SK-N-SH (cell line): ENCODE data around the gene ACSL3. TPM values are rescaled to one million over a fixed set of nuclear protein-coding genes. Genes with fewer than 3 reads are reported as not detected.
A peak's percentile ranks its signal among the peaks of the same experiment; 100 is the strongest.

Experiments used
- CTCF ChIA-PET: fragments of 300-600, 350-600 bp; formaldehyde crosslinking; extraction: SDS; loops from one replicate; lab custom pipeline; 2021; lab: Yijun Ruan, JAX
- POLR2A ChIA-PET: fragments of 350-600 bp; sonication (Branson Sonifier 250); formaldehyde crosslinking; extraction: SDS; loops from one replicate; lab custom pipeline; 2020; ENCODE audit warnings: antibody characterized with exemption, inconsistent platforms; lab: Yijun Ruan, JAX
- DNase-seq: peaks from one replicate; pipeline ENCODE4 v3.0.0; 2012
- H2AFZ ChIP-seq: fragments of 200-600 bp; sonication (generic); 2 replicates; pipeline ENCODE4 v1.8.1; 2016; ENCODE audit warnings: antibody characterized with exemption, mild to moderate bottlenecking, low read depth
- H3F3A ChIP-seq: fragments of 200-600 bp; sonication (generic); replicated peaks from 2 replicates; pipeline ENCODE3; 2016; ENCODE audit warnings: antibody characterized with exemption, mild to moderate bottlenecking; ENCODE audit not compliant: insufficient read depth
- H3K27ac ChIP-seq, 2 experiments: fragments of 200-500 bp in 1 of 2; fragments of 200-600 bp in 1 of 2; sonication (Bioruptor generic) in 1 of 2; sonication (generic), shearing (Covaris generic) in 1 of 2; 2 replicates each; pipeline versions ENCODE4 v1.5.1 to v1.6.1; 2014 to 2016; ENCODE audit warnings: low read depth in 2 of 2, inconsistent platforms in 1 of 2, low read length in 1 of 2, mild to moderate bottlenecking in 1 of 2, mixed read lengths in 1 of 2
- H3K27me3 ChIP-seq: fragments of 200-600 bp; sonication (generic), shearing (Covaris generic); 2 replicates; pipeline ENCODE4 v1.6.1; 2016; ENCODE audit warnings: mixed run types; ENCODE audit not compliant: insufficient read depth
- H3K36me3 ChIP-seq, 2 experiments: fragments of 200-500 bp in 1 of 2; fragments of 200-600 bp in 1 of 2; sonication (Bioruptor generic) in 1 of 2; sonication (generic) in 1 of 2; replicated peaks in 1 of 2; 2 replicates each; pipeline versions ENCODE3 to v1.5.1; 2014 to 2016; ENCODE audit warnings: low read length in 1 of 2, mild to moderate bottlenecking in 1 of 2; ENCODE audit not compliant: insufficient read depth in 2 of 2, control insufficient read depth in 1 of 2
- H3K4me1 ChIP-seq, 2 experiments: fragments of 200-500 bp in 1 of 2; fragments of 200-600 bp in 1 of 2; sonication (Bioruptor generic) in 1 of 2; sonication (generic), shearing (Covaris generic) in 1 of 2; 2 replicates each; pipeline versions ENCODE4 v1.5.1 to v1.6.1; 2014 to 2016; ENCODE audit warnings: low read depth in 1 of 2, low read length in 1 of 2, mixed run types in 1 of 2; ENCODE audit not compliant: insufficient read depth in 2 of 2, control insufficient read depth in 1 of 2
- H3K4me2 ChIP-seq: fragments of 200-600 bp; sonication (generic), shearing (Covaris generic); 2 replicates; pipeline ENCODE4 v1.6.1; 2017; ENCODE audit warnings: mixed run types
- H3K4me3 ChIP-seq, 2 experiments: fragments of 200-500 bp in 1 of 2; fragments of 200-600 bp in 1 of 2; sonication (Bioruptor generic) in 1 of 2; sonication (generic), shearing (Covaris generic) in 1 of 2; 2 replicates each; pipeline versions ENCODE4 v1.5.1 to v1.8.1; 2014 to 2016; ENCODE audit warnings: low read depth in 2 of 2, inconsistent platforms in 1 of 2, low read length in 1 of 2, mild to moderate bottlenecking in 1 of 2, mixed read lengths in 1 of 2, moderate library complexity in 1 of 2
- H3K79me2 ChIP-seq: fragments of 200-600 bp; sonication (generic); 2 replicates; pipeline ENCODE4 v1.8.1; 2017; ENCODE audit warnings: mild to moderate bottlenecking; ENCODE audit not compliant: insufficient read depth
- H3K9ac ChIP-seq: fragments of 200-600 bp; sonication (generic); 2 replicates; pipeline ENCODE4 v1.6.1; 2017; ENCODE audit warnings: mixed run types
- H3K9me2 ChIP-seq: fragments of 200-600 bp; sonication (generic); 2 replicates; pipeline ENCODE4 v1.6.1; 2017; ENCODE audit warnings: mixed run types
- H3K9me3 ChIP-seq: fragments of 200-600 bp; sonication (generic); 2 replicates; pipeline ENCODE4 v1.6.1; 2017; ENCODE audit warnings: mixed run types, mild to moderate bottlenecking, moderate library complexity
- H4K20me1 ChIP-seq: fragments of 200-600 bp; sonication (generic); 2 replicates; pipeline ENCODE4 v1.6.1; 2017; ENCODE audit warnings: mild to moderate bottlenecking, mixed run types; ENCODE audit not compliant: insufficient read depth
- CHD2 ChIP-seq: fragments of 150-350 bp; IDR thresholded peaks from 2 replicates; pipeline ENCODE4 v1.6.1; 2018; ENCODE audit warnings: low read length; ENCODE audit not compliant: partially characterized antibody
- EP300 ChIP-seq, 2 experiments: IDR thresholded peaks; 2 replicates each; pipeline versions ENCODE4 v1.4.0 to v1.6.1; 2012; ENCODE audit warnings: borderline replicate concordance in 1 of 2, low read depth in 1 of 2, low read length in 1 of 2
- EZH2phosphoT487 ChIP-seq: fragments of 200-600 bp; sonication (generic); IDR thresholded peaks from 2 replicates; pipeline ENCODE4 v1.6.1; 2017; ENCODE audit warnings: low read depth, mixed run types, mild to moderate bottlenecking, antibody characterized with exemption, moderate library complexity, borderline replicate concordance
- FOSL2 ChIP-seq: IDR thresholded peaks from 2 replicates; pipeline ENCODE4 v1.4.0; 2012; ENCODE audit warnings: low read depth, mild to moderate bottlenecking, moderate library complexity, borderline replicate concordance
- FOXJ3 ChIP-seq: sonication (generic); formaldehyde crosslinking; IDR thresholded peaks from 2 replicates; pipeline ENCODE4 v1.5.1; 2020; ENCODE audit warnings: mild to moderate bottlenecking, missing genetic modification reagents
- MEF2A ChIP-seq: IDR thresholded peaks from 2 replicates; pipeline ENCODE4 v1.4.0; 2012; ENCODE audit warnings: low read depth, borderline replicate concordance
- MXI1 ChIP-seq: IDR thresholded peaks from 2 replicates; pipeline ENCODE4 v1.6.1; 2012; ENCODE audit warnings: mild to moderate bottlenecking, low read depth, low read length, improper control_type of control experiment
- NFIC ChIP-seq: IDR thresholded peaks from 2 replicates; pipeline ENCODE4 v1.4.0; 2012; ENCODE audit warnings: borderline replicate concordance
- NRF1 ChIP-seq: IDR thresholded peaks from 2 replicates; pipeline ENCODE4 v1.6.1; 2012; ENCODE audit warnings: low read depth, mild to moderate bottlenecking, low read length
- RCOR1 ChIP-seq: fragments of 150-350 bp; IDR thresholded peaks from 2 replicates; pipeline ENCODE4 v1.6.1; 2017; ENCODE audit warnings: antibody characterized with exemption, low read length
- RXRA ChIP-seq: IDR thresholded peaks from 2 replicates; pipeline ENCODE4 v1.4.0; 2012; ENCODE audit warnings: low read depth, mild to moderate bottlenecking, borderline replicate concordance
- SMC3 ChIP-seq: IDR thresholded peaks from 2 replicates; pipeline ENCODE4 v1.6.1; 2012; ENCODE audit warnings: low read depth, low read length, improper control_type of control experiment
- TEAD4 ChIP-seq: IDR thresholded peaks from 2 replicates; pipeline ENCODE4 v1.4.0; 2012; ENCODE audit warnings: mild to moderate bottlenecking, borderline replicate concordance; ENCODE audit not compliant: insufficient read depth
- YY1 ChIP-seq: IDR thresholded peaks from 2 replicates; pipeline ENCODE4 v1.4.0; 2012; ENCODE audit warnings: low read depth, mild to moderate bottlenecking
- WGBS: methylation state at CpG from one replicate; pipeline ENCODE4 v1.1.6; 2017; ENCODE audit warnings: low lambda C conversion rate; 5-methylcytosine and 5-hydroxymethylcytosine counted together
- polyA plus RNA-seq, 3 experiments: library from polyadenylated mRNA; depleted of rRNA; stranded (reverse); fragments of >200 nt; gene quantifications; 2 replicates each; pipeline ENCODE4 v1.2.3, GENCODE V29; 2012
- TF ChIP-seq, protein P1 (sequence below): fragments of 150-350 bp; IDR thresholded peaks from 2 replicates; pipeline ENCODE4 v1.6.1; 2017; ENCODE audit warnings: antibody characterized with exemption, low read length, low read depth, borderline replicate concordance
- TF ChIP-seq, protein P2 (sequence below): IDR thresholded peaks from 2 replicates; pipeline ENCODE4 v1.4.0; 2012; ENCODE audit warnings: low read depth
- TF ChIP-seq, protein P3 (sequence below): IDR thresholded peaks from 2 replicates; pipeline ENCODE4 v1.4.0; 2012; ENCODE audit warnings: low read depth, borderline replicate concordance
- TF ChIP-seq, protein P4 (sequence below): fragments of 150-350 bp; IDR thresholded peaks from 2 replicates; pipeline ENCODE4 v1.6.1; 2016; ENCODE audit warnings: mild to moderate bottlenecking, low read depth, low read length
- TF ChIP-seq, protein P5 (sequence below): IDR thresholded peaks from 2 replicates; pipeline ENCODE4 v1.6.1; 2012; ENCODE audit warnings: mild to moderate bottlenecking, low read depth, low read length, moderate library complexity

ACSL3 gene
- polyA plus RNA-seq, 1 of the 3 experiments (the other 2 are of a cell fraction): 15.7 TPM

DNA sequence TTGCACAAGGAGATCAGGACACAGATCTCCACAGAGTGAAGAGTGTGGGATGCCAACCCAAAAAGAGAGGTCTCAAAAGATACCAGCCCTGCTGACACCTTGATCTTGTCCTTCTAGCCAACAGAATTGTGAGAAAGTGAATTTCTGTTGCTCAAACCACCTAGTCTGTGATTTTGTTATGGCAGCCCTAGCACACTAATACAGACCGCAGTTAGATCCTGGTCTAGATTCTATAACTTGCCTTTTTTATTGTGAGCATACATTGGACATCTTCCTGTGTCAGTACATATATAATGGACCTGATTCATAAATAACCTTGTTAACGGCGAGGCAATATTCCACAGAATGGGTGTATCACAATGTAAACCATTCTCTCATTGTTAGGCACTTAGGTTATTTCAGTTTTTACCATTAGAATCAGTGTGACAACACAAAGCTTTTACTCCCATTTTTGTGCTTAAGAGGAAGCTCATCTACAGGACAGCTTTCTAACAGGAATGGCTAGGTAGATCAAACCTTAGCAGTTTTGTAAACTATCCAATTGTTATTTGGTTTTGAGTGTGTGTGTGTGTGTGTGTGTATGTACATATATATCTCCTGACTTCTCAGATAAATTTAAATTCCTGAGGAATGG lies 89.0 kb downstream of the ACSL3 start:
- ChIA-PET CTCF (interaction anchor here (0.6 to 3.2 kb wide), 5 partner anchors 9 to 848 kb away, joined by 3 to 10 read pairs (median 3); no protein-coding TSS in a partner anchor), POLR2A (no interaction called here)
- Histone ChIP-seq H3K4me2 (peak overlapping the region; percentile 54; the same call in 1 of the 2 replicates), H3K4me3 (no peak overlapping the region; a peak in 1 of 4 replicates), H2AFZ (peak overlapping the region; percentile 40; the same call in 1 of the 2 replicates), H3K79me2 (no peaks in the 10 kb centered on the region), H3K9ac (0 out of 2 replicates have a peak overlapping the region, but pooled peaks have one; percentile 44), H3K9me3 (no peaks in the 10 kb centered on the region), H3F3A (peaks cover 15% of the 10 kb centered on the region)
- TF ChIP-seq MEF2A (no peak), NFIC (no peak), YY1 (no peak), EZH2phosphoT487 (no peak), MXI1 (no peak), FOXJ3 (CRISPR knock-in tag) (no peak), CHD2 (no peak), RCOR1 (no peak), EP300 (IDR thresholded peaks at IDR 0.05; ENCODE audit: borderline replicate concordance in 1 of 2, low read depth in 1 of 2, low read length in 1 of 2) (no peak), FOSL2 (no peak), RXRA (no peak), NRF1 (no peak), TEAD4 (no peak), SMC3 (no peak)
- TF ChIP-seq, protein P1, sequence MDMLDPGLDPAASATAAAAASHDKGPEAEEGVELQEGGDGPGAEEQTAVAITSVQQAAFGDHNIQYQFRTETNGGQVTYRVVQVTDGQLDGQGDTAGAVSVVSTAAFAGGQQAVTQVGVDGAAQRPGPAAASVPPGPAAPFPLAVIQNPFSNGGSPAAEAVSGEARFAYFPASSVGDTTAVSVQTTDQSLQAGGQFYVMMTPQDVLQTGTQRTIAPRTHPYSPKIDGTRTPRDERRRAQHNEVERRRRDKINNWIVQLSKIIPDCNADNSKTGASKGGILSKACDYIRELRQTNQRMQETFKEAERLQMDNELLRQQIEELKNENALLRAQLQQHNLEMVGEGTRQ: no peak
- TF ChIP-seq, protein P2, sequence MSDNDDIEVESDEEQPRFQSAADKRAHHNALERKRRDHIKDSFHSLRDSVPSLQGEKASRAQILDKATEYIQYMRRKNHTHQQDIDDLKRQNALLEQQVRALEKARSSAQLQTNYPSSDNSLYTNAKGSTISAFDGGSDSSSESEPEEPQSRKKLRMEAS: no peak
- TF ChIP-seq, protein P3, sequence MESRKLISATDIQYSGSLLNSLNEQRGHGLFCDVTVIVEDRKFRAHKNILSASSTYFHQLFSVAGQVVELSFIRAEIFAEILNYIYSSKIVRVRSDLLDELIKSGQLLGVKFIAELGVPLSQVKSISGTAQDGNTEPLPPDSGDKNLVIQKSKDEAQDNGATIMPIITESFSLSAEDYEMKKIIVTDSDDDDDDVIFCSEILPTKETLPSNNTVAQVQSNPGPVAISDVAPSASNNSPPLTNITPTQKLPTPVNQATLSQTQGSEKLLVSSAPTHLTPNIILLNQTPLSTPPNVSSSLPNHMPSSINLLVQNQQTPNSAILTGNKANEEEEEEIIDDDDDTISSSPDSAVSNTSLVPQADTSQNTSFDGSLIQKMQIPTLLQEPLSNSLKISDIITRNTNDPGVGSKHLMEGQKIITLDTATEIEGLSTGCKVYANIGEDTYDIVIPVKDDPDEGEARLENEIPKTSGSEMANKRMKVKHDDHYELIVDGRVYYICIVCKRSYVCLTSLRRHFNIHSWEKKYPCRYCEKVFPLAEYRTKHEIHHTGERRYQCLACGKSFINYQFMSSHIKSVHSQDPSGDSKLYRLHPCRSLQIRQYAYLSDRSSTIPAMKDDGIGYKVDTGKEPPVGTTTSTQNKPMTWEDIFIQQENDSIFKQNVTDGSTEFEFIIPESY: no peak
- TF ChIP-seq, protein P4, sequence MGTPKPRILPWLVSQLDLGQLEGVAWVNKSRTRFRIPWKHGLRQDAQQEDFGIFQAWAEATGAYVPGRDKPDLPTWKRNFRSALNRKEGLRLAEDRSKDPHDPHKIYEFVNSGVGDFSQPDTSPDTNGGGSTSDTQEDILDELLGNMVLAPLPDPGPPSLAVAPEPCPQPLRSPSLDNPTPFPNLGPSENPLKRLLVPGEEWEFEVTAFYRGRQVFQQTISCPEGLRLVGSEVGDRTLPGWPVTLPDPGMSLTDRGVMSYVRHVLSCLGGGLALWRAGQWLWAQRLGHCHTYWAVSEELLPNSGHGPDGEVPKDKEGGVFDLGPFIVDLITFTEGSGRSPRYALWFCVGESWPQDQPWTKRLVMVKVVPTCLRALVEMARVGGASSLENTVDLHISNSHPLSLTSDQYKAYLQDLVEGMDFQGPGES: no peak
- TF ChIP-seq, protein P5, sequence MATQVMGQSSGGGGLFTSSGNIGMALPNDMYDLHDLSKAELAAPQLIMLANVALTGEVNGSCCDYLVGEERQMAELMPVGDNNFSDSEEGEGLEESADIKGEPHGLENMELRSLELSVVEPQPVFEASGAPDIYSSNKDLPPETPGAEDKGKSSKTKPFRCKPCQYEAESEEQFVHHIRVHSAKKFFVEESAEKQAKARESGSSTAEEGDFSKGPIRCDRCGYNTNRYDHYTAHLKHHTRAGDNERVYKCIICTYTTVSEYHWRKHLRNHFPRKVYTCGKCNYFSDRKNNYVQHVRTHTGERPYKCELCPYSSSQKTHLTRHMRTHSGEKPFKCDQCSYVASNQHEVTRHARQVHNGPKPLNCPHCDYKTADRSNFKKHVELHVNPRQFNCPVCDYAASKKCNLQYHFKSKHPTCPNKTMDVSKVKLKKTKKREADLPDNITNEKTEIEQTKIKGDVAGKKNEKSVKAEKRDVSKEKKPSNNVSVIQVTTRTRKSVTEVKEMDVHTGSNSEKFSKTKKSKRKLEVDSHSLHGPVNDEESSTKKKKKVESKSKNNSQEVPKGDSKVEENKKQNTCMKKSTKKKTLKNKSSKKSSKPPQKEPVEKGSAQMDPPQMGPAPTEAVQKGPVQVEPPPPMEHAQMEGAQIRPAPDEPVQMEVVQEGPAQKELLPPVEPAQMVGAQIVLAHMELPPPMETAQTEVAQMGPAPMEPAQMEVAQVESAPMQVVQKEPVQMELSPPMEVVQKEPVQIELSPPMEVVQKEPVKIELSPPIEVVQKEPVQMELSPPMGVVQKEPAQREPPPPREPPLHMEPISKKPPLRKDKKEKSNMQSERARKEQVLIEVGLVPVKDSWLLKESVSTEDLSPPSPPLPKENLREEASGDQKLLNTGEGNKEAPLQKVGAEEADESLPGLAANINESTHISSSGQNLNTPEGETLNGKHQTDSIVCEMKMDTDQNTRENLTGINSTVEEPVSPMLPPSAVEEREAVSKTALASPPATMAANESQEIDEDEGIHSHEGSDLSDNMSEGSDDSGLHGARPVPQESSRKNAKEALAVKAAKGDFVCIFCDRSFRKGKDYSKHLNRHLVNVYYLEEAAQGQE: no peak
- TF ChIP-seq, all 33 proteins: peak for 0
- no peak for DNase-seq
- Histone ChIP-seq H3K4me1 (peaks cover 7 to 8% of the 10 kb centered on the region in 2 experiments; a peak in 3 of 4 replicates), H3K36me3 (no peaks in the 10 kb centered on the region), H3K27me3 (no peaks in the 10 kb centered on the region), H3K9me2 (no peaks in the 10 kb centered on the region), H3K27ac (peak overlapping the region; percentile 18 to 85; a peak in 3 of 4 replicates), H4K20me1 (no peaks in the 10 kb centered on the region)
- 98% methylated on average over 3 of the region's 3 CpGs for WGBS
